H1 (cell line): ENCODE data around the gene SLC30A7.

ENCODE experiments used
- KDM1A ChIP-seq: fragments of 200-600, 300-600 bp; sonication (generic); IDR thresholded peaks from 2 replicates; pipeline ENCODE4 v1.7.1; 2016; ENCODE audit warnings: mild to moderate bottlenecking, low read length, borderline replicate concordance
- MAFK ChIP-seq: IDR thresholded peaks from 2 replicates; pipeline ENCODE4 v1.6.1; 2012; ENCODE audit warnings: low read depth, mild to moderate bottlenecking, improper control_type of control experiment, low read length

GRCh38 chr1:100902365-100902764 lies 6.5 kb downstream of the SLC30A7 start:
- TF ChIP-seq KDM1A (no peak), MAFK (no peak)
